Choroid plexus epithelial cell (primary cell): ENCODE results near the gene TYMP.

Experiments used
- DNase-seq: peaks from one replicate; pipeline ENCODE4 v3.0.0-alpha.2; 2010; ENCODE audit warnings: low read depth
- H3K4me3 ChIP-seq: 2 replicates; pipeline ENCODE4 v1.5.1; 2011; ENCODE audit warnings: low read depth, mild to moderate bottlenecking, control low read depth, low read length, moderate library complexity
- CTCF ChIP-seq: conservative IDR thresholded peaks from 2 replicates; pipeline ENCODE4 v1.5.1; 2011; ENCODE audit warnings: low read depth, mild to moderate bottlenecking, control low read depth, inconsistent platforms, low read length, moderate library complexity

Gene TYMP

GRCh38 chr22:50562523-50563412 lies 33.0 kb upstream of the TYMP start, which contains the start of gene SYCE3:
Gene SYCE3, minus strand, starts transcription at chr22:50562919. Its CDS starts 6,514 bp downstream, at chr22:50556405.
- peak; percentile 69 for TF ChIP-seq CTCF
- peak within 1 kb of the TSS; percentile 60 for H3K4me3 ChIP-seq
- DNase-seq = peak; percentile 85

DNA sequence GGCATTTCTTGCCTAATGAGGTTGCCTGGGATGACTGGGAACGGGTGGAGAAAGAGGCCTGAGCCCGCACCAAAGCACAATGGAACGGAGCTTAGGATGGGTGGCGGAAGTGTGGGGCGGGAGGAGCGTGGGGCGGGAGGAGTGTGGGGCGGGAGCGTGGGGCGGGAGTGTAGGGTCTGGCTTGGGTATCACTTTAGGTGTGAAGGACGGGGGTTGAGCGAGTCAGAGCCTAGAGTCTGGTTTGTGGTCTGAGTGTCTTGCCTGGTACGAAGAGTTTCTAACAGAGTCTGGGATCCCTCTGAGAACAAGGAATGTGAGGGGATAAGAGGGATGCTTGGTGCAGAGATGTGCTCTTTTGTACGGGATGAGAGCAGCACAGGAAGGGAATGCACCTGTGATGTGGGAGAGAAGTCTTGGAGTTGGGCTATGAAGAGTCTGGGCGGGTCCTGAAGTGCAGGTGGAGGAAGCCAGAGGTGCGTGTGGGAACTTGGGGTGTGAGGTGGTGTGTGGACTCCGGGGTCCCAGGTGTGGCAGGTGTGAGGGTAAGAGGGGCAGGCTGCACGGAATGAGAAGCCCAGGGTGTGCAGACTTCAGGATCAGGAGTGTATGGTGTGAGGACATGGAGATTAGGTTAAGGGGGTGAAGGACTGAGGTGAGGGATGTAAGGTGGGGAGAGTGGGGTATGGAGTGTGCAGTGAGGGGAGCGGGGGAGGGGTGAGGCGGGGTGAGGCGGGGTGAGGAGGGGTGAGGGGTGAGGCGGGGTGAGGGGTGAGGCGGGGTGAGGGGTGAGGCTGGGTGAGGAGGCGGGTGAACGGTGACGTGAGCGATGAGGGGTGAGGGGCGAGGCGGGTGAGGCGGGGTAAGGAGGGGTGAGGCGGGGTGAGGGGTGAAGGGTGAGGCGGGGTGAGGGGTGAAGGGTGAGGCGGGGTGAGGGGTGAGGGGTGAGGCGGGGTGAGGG lies 31.9 kb upstream of the TYMP start:
- DNase-seq = no peak
- no peak overlapping the region for H3K4me3 ChIP-seq
- TF ChIP-seq CTCF = no peak

GRCh38 chr22:50560034-50560433 lies 30.2 kb upstream of the TYMP start:
- no peak overlapping the region for H3K4me3 ChIP-seq
- no peak for TF ChIP-seq CTCF
- DNase-seq = no peak

- TF ChIP-seq CTCF = no peak
- H3K4me3 ChIP-seq = no peak overlapping the region
- no peak for DNase-seq
Observed at GRCh38 chr22:50556703-50557102, 26.9 kb upstream of the TYMP start.

- no peak overlapping the region for H3K4me3 ChIP-seq
- no peak for TF ChIP-seq CTCF
- no peak for DNase-seq
Observed at GRCh38 chr22:50553310-50553709, 23.5 kb upstream of the TYMP start.

- H3K4me3 ChIP-seq = no peak overlapping the region
- TF ChIP-seq CTCF = no peak
- no peak for DNase-seq
Observed at GRCh38 chr22:50551160-50551752, 21.4 kb upstream of the TYMP start.
